HG03378 (cell line): ENCODE measurements around the gene LRMDA.
"Not testable (repeated sequence)": the region's sequence is repeated elsewhere in the genome, so short reads cannot be mapped to it uniquely, and the experiment has no call there.

Source experiments
- ATAC-seq: cut with Tn5 transposase; IDR thresholded peaks from one replicate; pipeline ENCODE4 v1.9.1; 2021; ENCODE audit warnings: mild to moderate bottlenecking, moderate library complexity; ENCODE audit not compliant: unreplicated experiment

The LRMDA gene

DNA sequence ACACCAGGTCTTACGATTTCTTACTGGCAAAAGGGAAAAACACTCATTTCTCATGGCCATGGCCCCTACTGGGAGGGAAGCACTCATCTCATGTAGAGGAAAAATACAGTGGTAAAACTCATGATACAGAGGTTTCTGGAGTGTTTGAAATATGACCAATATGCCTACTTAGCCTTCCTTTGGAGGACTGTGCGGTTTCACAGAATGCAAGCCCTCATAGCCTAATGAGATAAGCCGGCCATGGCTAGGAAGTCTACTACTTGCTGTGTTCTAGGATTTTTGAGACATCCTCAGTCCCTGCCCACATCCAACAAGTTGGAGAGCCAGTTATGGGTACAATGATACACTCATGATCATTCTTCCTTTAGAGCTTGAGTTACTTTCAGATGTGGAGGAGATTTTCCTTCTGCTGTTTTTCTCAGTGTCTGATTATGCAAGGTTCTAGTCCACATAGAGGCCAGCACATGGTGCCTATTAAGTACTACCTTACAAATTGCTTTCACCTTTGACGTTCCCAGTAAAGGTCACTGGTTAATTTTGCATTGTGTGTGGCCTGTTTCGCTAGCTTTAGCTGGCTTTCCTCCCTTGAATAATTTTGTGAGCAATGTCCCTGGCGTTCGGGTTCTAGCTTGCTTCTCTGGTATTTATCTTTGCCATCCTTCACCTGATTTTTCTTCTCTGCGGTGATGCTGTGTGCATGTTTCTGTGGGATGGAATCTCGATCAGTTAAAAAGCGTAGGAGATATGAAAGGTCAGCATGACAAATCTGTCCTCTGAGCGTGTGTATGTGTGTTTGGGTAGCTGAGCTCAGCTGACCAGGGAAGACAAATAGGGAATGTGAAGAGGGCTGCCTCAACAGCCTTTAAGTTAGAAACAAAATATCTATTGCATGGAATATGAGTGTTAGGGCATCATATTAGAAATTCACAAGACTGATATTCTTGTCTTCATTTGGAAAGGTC is 295.4 kb downstream of the LRMDA start:
- ATAC-seq, result no peak

DNA sequence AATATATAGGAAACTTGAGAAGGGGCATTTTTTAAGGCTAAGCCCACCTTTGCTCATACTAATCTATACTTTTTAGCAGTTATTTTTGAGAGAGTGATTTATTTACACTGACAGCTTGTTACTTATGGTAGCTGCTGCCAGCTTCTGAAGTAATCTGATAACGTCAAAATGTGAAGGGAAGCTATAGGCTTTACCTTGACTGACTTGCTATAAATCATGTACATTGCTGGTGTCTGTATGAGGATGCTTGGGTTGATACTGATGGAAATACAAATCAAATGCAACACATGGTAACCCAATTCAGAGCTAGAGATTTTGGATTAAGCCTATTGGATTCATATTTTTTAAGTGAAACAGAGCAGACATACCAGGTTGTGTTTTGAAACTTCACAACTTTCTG is 299.4 kb downstream of the LRMDA start:
- no peak for ATAC-seq

GRCh38 chr10:75733135-75733890 is 301.9 kb downstream of the LRMDA start:
- no peak for ATAC-seq

GRCh38 chr10:75736151-75736640 is 304.8 kb downstream of the LRMDA start:
- ATAC-seq, result no peak

DNA sequence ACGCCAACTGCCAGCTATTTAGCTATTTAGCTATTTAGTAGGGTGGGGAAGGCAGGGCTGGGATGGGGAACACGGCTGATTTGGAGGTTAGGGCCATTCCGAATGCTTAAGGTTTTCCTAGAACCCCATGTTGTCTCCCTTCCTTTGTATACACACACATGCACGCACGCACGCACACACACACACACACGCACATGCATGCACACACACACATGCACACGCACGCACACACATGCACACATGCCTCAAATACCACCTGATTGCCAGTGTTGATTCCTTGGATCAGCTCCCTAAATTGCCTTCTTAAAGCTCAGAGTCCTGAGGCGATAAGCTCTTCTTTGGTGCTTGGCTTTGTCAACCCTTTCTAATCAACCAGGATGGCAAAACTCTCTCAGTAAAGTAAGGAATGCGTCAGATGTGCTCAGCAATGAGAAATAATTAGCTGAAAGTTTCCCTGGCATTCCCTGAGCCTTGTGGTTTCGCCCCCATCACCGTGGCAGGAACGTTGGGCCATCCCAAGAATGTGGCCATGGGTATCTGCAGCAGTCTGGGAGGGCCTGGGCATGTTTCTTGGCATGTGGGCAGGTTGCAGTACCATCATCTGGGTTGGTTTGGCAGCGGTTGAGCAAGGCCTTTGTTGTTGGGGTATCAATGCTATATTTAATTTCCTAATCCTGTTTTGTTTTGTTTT is 305.6 kb downstream of the LRMDA start:
- no peak for ATAC-seq

DNA sequence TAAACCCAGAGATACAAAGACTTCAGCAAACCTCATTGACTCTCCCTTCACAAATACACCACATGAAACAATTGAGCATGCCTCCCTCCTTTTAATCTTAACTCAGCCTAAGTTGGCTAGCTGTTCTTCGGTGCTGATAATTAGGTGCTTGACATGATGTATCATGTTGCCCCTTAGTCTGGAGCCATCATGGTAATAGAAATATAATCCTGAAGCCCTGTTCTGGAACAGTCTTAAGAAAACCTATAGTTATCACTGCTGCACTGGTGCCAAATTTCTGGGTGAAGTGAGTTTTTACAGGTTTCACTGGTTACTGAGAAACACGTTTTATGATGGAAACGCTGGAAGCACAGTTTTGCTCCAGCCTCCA is 306.1 kb downstream of the LRMDA start:
- ATAC-seq, result no peak

GRCh38 chr10:75738924-75739323 is 307.5 kb downstream of the LRMDA start:
- no peak for ATAC-seq

DNA sequence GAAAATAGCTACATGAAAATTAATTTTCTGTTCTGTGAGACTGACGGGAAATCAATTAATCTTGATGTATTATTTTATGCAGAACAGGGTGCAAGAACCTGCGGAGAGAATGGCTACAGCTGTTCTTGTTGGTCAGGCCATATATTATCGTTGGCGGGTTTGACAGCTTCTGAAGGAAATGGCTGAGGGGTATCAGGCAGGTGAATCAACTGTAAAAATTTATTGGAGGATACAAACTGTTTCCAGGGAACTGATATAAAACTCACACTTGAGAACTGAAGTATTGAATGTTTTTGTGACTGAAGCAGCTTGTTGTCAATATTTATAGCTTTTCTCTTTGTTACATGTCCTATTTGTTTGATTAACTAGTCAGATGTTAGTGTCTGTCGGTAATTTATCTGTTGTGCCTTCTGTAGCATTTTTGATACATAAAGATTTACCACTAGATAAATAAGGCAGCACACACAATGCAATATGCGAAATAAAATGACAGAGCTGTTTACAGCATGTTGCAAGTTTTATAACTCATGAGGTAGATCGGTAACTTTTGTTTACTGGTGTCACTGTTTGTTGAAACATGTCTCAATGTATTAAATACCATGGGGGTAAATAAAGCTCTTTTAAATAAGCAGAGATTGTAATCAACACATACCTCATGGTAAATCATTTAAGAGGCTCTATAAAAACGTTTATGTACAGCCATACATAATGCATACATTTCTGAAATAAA is 308.2 kb downstream of the LRMDA start:
- ATAC-seq, result no peak

DNA sequence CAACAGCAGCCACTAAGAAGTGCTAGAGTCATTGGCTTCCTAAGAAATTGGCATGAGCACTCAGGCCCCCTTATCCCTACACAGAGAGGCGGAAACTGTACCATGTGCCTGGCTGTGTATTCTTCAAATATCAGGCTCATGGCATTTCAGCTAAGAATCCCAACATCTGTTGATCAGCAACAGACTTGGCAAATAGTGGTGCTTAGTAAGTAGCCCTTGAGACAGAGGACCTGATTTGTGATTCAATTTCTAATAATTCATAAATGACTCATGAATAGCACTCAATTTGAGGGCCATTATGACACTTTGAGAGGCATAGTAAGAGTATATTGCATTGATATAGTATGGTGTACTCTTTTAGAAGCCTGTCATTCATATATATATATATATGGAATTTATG is 309.1 kb downstream of the LRMDA start:
- ATAC-seq, result no peak

GRCh38 chr10:75742355-75742754 is 310.9 kb downstream of the LRMDA start:
- ATAC-seq, result no peak

GRCh38 chr10:75743291-75743778 is 311.9 kb downstream of the LRMDA start:
- ATAC-seq, result no peak

GRCh38 chr10:75744261-75744660 is 312.8 kb downstream of the LRMDA start:
- no peak for ATAC-seq

- no peak for ATAC-seq
Measured at GRCh38 chr10:75746356-75746755, 314.9 kb downstream of the LRMDA start.

DNA sequence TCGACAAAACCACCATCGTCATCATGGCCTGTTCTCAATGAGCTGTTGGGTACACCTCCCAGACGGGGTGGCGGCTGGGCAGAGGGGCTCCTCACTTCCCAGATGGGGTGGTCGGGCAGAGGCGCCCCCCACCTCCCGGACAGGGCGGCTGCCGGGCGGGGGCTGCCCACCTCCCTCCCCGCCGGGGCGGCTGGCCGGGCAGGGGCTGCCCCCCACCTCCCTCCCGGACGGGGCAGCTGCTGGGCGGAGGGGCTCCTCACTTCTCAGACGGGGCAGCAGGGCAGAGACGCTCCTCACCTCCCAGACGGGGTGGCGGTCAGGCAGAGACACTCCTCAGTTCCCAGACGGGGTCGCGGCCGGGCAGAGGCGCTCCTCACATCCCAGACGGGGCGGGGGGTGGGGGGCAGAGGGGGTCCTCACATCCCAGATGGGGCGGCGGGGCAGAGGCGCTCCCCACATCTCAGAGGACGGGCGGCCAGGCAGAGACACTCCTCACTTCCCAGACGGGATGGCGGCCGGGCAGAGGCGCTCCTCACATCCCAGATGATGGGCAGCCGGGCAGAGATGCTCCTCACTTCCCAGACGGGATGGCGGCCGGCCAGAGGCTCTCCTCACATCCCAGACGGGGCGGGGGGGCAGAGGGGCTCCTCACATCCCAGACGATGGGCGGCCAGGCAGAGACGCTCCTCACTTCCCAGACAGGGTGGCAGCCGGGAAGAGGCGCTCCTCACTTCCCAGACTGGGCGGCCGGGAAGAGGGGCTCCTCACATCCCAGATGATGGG is 318.9 kb downstream of the LRMDA start:
- ATAC-seq, result not testable (repeated sequence)

- no peak for ATAC-seq
Measured at GRCh38 chr10:75751232-75751631, 319.8 kb downstream of the LRMDA start.

DNA sequence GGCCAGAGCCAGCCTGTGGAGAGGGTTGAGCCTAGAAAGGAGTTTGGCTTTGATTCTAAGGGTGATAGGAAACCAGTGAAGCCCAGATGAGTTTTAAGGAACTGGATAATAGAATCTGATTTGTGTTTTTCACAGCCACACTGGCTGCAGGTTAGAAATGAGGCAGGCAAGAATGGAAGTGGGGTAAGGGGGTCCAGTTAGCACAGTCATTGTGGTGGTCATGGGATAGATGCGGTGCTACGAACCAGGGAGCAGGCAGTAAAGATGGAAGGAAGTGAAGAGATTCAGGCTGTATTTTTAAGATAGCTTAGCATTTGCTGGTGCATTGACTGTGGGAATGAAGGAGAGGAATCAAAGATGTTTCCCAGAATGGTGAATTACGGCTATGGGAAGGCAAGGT is 322.2 kb downstream of the LRMDA start:
- ATAC-seq, result no peak

DNA sequence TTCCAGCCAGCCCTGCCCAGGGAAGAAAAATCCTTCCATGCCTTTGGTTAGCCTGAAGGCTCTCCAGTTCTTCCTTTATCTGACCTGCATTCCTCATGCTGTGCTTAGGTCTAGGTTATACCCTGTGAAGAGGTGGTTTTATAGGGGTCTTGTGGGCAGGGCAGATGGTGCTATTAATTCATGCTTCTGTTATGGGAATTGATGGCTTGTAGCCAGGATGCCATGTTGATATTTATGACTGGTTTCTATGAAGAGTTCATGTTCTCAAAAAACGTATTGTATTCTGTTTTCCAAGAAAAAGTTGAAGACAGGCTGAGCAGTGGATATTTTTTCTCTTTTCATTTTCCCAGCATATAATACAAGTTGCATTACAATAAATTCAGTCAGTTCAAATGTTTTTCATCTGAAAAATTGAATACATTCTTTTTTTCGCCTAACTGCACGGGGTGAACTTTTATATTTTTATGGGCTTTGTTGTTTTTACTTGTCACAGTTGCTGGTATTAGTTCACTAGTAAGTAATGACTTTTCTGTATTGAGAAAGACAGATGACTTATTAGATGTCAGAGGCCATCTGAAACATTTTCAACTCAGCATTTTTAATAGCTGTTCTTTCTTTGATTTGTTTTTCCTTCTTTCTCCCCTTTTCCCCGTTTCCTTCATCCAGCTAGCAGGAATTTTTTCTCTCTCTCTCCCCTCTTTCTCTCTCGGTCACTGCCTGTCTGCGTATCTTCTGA is 322.8 kb downstream of the LRMDA start:
- ATAC-seq, result no peak

DNA sequence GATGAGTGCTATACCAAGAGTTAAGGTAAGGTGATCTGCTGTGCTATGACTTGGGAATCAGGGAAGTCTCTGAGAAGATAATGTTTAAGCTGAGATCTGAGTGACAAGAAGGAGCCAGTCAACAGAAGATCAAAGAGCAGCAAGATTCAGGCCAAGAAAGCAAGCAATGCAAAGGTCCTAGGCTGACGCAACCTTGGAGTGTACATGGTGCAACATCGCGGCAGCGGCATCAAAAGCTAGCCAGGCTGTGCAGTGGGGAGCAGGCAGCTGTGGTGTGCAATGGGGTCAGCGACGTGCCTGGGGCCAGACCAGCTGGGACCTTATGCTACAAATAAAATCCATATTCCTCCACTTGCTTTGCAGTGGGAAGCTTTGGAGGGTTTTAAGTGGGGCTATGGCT is 324.1 kb downstream of the LRMDA start:
- ATAC-seq, result no peak

- ATAC-seq, result no peak
Measured at GRCh38 chr10:75761289-75761688, 329.9 kb downstream of the LRMDA start.
